Testis (tissue), 3 donors: ENCODE results near the gene STRN3. TPM values are rescaled to one million over a fixed set of nuclear protein-coding genes. Genes with fewer than 3 reads are reported as not detected.

Source experiments
- DNase-seq: peaks from one replicate; pipeline ENCODE4 v3.0.0-alpha.2; 2019
- H3K27ac ChIP-seq, 2 donors: fragments of 200-600 bp; sonication (generic); one replicate each; pipeline ENCODE4 v1.5.1; 2019
- H3K27me3 ChIP-seq: fragments of 200-600 bp; sonication (generic); one replicate; pipeline ENCODE4 v1.5.1; 2019
- H3K36me3 ChIP-seq: fragments of 200-600 bp; sonication (generic); one replicate; pipeline ENCODE4 v1.5.1; 2017; ENCODE audit warnings: low read depth; ENCODE audit errors: missing control alignments
- H3K4me1 ChIP-seq: fragments of 200-600 bp; sonication (generic); one replicate; pipeline ENCODE4 v1.5.1; 2019
- H3K4me3 ChIP-seq, 2 donors: fragments of 200-600 bp; sonication (generic); one replicate each; pipeline ENCODE4 v1.5.1; 2017 to 2019
- H3K9me3 ChIP-seq: fragments of 200-600 bp; sonication (generic); one replicate; pipeline ENCODE4 v1.5.1; 2017
- CTCF ChIP-seq, 3 experiments: fragments of 450-650 bp in 2 of 3; fragments of 200-600 bp in 1 of 3; sonication (generic) in 1 of 3; IDR thresholded peaks; one replicate each; pipeline ENCODE4 v1.5.1; 2016 to 2019; ENCODE audit warnings: antibody characterized with exemption in 3 of 3, mild to moderate bottlenecking in 2 of 3, moderate library complexity in 1 of 3
- POLR2A ChIP-seq: fragments of 450-650 bp; IDR thresholded peaks from one replicate; pipeline ENCODE4 v1.6.1; 2017; ENCODE audit warnings: antibody characterized with exemption, mild to moderate bottlenecking, moderate library complexity
- WGBS, 2 donors: methylation state at CpG; one replicate each; pipeline ENCODE4 v1.1.5; 2018; 5-methylcytosine and 5-hydroxymethylcytosine counted together
- intact Hi-C: fragments of 100-400 bp; cut with DNase I; formaldehyde crosslinking; loops from one replicate; pipeline ENCODE4 v1.15.1; 2023; ENCODE audit warnings: low total_unique reads
- polyA plus RNA-seq: library from polyadenylated mRNA; stranded (reverse); fragments of 350-450 nt; fragmentation: Illumina TruSeq; extraction: RNeasy Lipid Tissue Mini Kit (QIAGEN cat#74804); gene quantifications from one replicate; pipeline ENCODE4 v1.2.3, GENCODE V29; 2014; ENCODE audit warnings: low read depth, low replicate concordance; ENCODE audit not compliant: insufficient read depth
- total RNA-seq, 2 donors: library from RNA; depleted of rRNA; stranded (reverse); fragments of >200 nt; gene quantifications; one replicate each; pipeline ENCODE4 v1.2.3, GENCODE V29; 2016

Gene STRN3
- total and polyA plus RNA-seq, 3 donors from 2014 or later = 35.1 to 65.2 (median 60.1) TPM

GRCh38 chr14:31024010-31024480 is 2.1 kb downstream of the STRN3 start:
- no peaks in the 10 kb centered on the region for H3K9me3 ChIP-seq
- intact Hi-C loops = no loop called here
- no peak for DNase-seq
- peaks cover 17% of the 10 kb centered on the region for H3K4me1 ChIP-seq
- no peaks in the 10 kb centered on the region for H3K36me3 ChIP-seq
- H3K27ac ChIP-seq = no peak overlapping the region
- no peaks in the 10 kb centered on the region for H3K27me3 ChIP-seq
- H3K4me3 ChIP-seq = no peak overlapping the region
- TF ChIP-seq POLR2A = no peak
- no peak for TF ChIP-seq CTCF (IDR thresholded peaks at IDR 0.05)

GRCh38 chr14:31022386-31022785 is 3.8 kb downstream of the STRN3 start:
- intact Hi-C loops = no loop called here
- DNase-seq = no peak
- H3K4me3 ChIP-seq = no peak overlapping the region
- WGBS, 2 donors = 47 to 95% methylated on average over 2 of the region's 2 CpGs
- no peaks in the 10 kb centered on the region for H3K9me3 ChIP-seq
- H3K36me3 ChIP-seq = no peaks in the 10 kb centered on the region
- no peak for TF ChIP-seq CTCF (IDR thresholded peaks at IDR 0.05)
- TF ChIP-seq POLR2A = no peak
- peaks cover 15% of the 10 kb centered on the region for H3K4me1 ChIP-seq
- no peaks in the 10 kb centered on the region for H3K27me3 ChIP-seq
- H3K27ac ChIP-seq = no peak overlapping the region

GRCh38 chr14:31021576-31021949 is 4.6 kb downstream of the STRN3 start:
- peak overlapping the region in 1 of 2 donors; percentile 6 for H3K27ac ChIP-seq
- intact Hi-C loops = no loop called here
- no peak for TF ChIP-seq POLR2A
- no peak for TF ChIP-seq CTCF (IDR thresholded peaks at IDR 0.05)
- H3K36me3 ChIP-seq = no peaks in the 10 kb centered on the region
- H3K9me3 ChIP-seq = no peaks in the 10 kb centered on the region
- H3K27me3 ChIP-seq = no peaks in the 10 kb centered on the region
- no peak for DNase-seq
- peaks cover 13% of the 10 kb centered on the region for H3K4me1 ChIP-seq
- no peak overlapping the region for H3K4me3 ChIP-seq
- 63 to 69% methylated on average over 4 of the region's 4 CpGs for WGBS, 2 donors

GRCh38 chr14:31020834-31021575 is 5.2 kb downstream of the STRN3 start:
- TF ChIP-seq POLR2A = no peak
- TF ChIP-seq CTCF (IDR thresholded peaks at IDR 0.05) = no peak
- DNase-seq = no peak
- intact Hi-C loops = no loop called here
- H3K27me3 ChIP-seq = no peaks in the 10 kb centered on the region
- H3K36me3 ChIP-seq = no peaks in the 10 kb centered on the region
- no peak overlapping the region for H3K4me3 ChIP-seq
- peak overlapping the region in 1 of 2 donors; percentile 6 for H3K27ac ChIP-seq
- WGBS, 2 donors = 88 to 92% methylated on average over 8 of the region's 8 CpGs
- H3K9me3 ChIP-seq = no peaks in the 10 kb centered on the region
- peaks cover 13% of the 10 kb centered on the region for H3K4me1 ChIP-seq
